CD4-positive, alpha-beta T cell treated with Interleukin-12 subunit alpha and Interleukin-12 subunit beta, for 1 hour (primary cell): Measurements from ENCODE around the gene ZSCAN5A.
A peak's percentile ranks its signal among the peaks of the same experiment; 100 is the strongest.
"Not testable (repeated sequence)": the region's sequence is repeated elsewhere in the genome, so short reads cannot be mapped to it uniquely, and the experiment has no call there.

Experiments used
- DNase-seq: peaks from one replicate; pipeline ENCODE4 v3.0.0-alpha.2; 2020

Gene ZSCAN5A

GRCh38 chr19:56270676-56271075 is 44.0 kb downstream of the ZSCAN5A start:
- peak; percentile 9 for DNase-seq

DNA sequence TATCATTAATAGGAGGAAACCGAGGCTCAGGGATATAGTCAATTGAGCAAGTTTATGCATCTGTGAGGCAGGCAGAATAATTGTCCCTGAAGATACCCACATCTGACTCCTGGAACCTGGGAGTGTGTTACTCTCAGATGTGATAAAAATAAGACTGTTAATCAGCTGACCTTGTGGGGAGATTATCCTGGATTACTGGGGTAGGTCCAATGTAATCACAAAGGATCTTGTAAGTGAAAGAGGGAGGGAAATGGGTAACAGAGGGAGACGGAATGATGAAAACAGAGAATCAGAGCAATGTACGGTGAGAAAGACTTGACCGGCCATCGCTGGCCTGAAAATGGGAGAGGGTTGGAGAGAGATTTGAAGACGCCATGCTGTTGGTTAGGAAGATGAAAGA is 45.3 kb downstream of the ZSCAN5A start:
- no peak for DNase-seq

- DNase-seq, result no peak
Measured at GRCh38 chr19:56266051-56266450, 48.6 kb downstream of the ZSCAN5A start.

- no peak for DNase-seq
Measured at GRCh38 chr19:56263319-56263718, 51.3 kb downstream of the ZSCAN5A start.

GRCh38 chr19:56261932-56262331 is 52.7 kb downstream of the ZSCAN5A start:
- not testable (repeated sequence) for DNase-seq

DNA sequence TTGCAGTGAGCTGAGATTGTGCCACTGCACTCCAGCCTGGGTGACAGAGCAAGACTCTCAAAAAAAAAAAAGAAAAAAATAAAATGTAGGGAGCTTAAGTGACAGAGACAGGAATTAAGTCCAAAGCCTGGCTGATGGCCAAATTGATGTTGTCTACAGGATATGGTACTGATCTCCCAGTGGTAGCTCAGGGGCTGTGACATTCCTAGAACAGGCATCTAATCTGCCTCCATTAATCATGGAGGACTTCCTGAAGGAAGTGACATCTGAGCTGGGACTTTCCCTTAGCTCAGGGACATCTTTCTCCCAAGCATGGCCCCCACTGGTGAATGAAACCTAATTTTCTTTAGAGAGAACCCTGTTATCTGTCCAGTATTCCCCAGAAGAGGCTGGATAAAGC is 53.5 kb downstream of the ZSCAN5A start:
- DNase-seq, result no peak

- no peak for DNase-seq
Measured at GRCh38 chr19:56258272-56258671, 56.4 kb downstream of the ZSCAN5A start.

DNA sequence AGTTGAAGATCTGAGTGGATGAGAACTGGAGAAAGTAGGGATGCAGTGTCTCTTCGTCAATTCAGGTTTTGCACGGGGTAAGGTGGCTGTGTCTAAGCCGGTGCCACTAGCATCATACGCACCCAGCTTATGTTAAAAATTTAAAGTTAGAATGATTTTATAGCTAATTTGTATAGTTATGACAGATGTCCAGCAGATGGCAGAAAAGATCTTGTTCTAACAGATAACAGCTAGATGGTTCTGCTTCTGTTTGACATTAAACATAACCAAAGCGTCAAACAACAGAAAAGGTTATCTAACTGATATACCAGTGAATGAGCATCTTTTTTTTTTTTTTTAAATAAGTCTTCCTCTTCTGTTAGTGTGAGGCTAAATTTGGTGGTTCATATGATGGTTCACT is 60.9 kb downstream of the ZSCAN5A start:
- peak; percentile 49 for DNase-seq

GRCh38 chr19:56252699-56253422 is 61.8 kb downstream of the ZSCAN5A start:
- peak; percentile 66 for DNase-seq

GRCh38 chr19:56248736-56249338 is 65.8 kb downstream of the ZSCAN5A start:
- not testable (repeated sequence) for DNase-seq

DNA sequence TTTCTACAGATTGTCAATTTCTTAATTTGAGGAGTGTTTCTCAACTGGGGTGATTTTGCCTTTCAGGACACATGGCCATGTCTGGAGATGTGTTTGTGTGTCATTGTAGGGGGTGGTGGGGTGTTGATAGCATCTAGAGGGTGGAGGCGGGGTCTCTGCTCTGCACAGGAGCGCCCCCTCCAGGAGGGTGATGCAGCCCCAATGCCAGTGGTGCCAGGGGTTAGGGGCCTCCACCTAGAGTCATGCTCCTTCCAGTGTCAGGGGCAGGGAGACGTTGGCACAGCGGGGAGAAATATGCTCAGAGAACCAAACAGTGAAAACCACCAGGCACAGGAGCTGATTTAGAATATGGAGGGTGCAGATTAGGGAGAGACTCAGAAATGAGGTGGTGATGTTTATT is 68.9 kb downstream of the ZSCAN5A start:
- DNase-seq, result not testable (repeated sequence)

DNA sequence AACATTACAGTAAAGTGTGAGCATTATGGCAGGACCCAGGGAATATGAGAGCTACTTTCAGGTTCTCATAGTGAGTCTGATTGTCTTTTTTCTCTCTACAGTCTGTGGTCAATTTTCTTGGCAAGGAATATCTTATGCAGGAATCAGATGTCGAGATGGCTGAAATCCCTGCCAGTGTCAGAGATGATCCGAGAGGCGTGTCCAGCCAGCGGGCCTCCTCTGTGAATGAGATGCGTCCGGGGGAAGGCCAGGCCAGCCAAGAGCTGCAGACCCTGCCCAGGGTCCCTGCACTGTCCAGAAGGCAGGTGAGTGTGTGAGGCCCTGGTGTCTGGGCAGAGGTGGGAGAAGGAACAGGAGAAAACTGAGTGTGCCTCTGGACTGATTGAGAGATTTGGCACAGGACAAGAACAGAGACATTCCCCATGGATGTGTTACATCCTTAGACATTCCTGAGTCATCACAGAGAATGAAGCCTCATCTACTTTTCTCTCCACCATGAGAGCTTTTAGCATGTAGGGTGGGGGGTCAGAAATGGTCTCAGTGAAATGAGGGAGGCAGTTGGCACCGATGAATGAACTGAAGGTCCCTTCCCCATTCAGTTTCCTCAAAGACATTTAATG is 69.4 kb downstream of the ZSCAN5A start:
- DNase-seq, result no peak

DNA sequence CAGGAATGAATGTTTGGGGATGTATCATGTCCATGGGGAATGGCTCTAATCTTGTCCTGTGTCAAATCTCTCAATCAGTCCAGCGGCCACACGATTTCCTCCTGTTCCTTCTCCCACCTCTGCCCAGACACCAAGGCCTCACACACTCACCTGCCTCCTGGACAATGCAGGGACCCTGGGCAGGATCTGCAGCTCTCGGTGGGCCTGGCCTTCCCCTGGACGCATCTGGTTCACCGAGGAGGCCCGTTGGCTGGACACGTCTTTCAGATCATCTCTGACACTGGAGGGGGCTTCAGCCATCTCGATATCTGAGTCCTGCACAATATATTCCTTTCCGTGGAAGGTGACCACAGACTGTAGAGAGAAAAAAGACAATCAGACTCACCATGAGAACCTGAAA is 91.2 kb downstream of the ZSCAN5A start:
- no peak for DNase-seq

DNA sequence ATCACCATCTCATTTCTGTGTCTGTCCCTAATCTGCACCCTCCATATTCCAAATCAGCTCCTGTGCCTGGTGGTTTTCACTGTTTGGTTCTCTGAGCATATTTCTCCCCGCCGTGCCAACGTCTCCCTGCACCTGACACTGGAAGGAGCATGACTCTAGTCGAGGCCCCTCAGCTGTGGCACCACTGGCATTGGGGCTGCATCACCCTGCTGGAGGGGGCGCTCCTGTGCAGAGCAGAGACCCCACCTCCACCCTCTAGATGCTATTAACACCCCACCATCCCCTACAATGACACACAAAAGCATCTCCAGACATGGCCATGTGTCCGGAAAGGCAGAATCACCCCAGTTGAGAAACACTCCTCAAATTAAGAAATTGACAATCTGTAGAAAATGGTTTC is 91.7 kb downstream of the ZSCAN5A start:
- DNase-seq, result no peak

DNA sequence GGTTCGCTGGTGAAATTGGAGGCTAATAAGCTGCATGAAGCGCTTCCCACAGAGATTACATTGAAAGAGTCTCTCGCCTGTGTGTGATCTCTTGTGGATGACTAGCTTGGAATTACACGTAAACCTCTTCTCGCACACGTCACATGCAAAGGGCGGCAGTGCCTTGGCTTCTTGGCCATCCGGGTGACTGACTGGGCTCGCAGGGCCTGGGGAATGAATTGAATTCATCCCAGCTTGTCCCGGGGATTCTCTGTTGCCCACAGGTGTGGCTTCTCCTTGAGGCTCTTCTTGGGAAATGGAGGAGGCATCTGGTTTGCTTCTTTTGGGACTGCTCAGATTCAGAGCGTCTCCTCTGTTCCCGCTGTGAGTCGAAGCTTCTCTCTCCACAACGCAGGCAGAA is 92.8 kb downstream of the ZSCAN5A start:
- DNase-seq, result no peak

DNA sequence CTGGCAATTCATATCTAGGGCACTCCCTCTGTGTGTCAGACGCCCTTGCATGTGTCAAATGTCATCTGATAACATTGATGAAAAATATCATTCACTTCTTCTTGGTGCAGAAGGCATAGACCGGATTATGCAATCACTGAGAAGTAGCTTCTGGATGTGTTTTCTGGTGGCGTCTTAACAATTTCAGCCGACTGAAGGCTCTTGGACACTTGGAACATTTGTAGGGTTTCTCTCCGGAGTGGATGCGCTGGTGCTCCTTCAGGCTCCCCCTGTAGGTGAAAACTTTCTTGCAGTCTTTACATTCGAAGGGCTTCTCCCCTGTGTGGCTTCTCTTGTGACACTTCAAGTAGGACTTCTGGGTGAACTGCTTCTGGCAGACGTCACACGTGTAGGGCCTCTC is 93.2 kb downstream of the ZSCAN5A start:
- not testable (repeated sequence) for DNase-seq

GRCh38 chr19:56218961-56219360 is 95.7 kb downstream of the ZSCAN5A start:
- DNase-seq, result no peak

DNA sequence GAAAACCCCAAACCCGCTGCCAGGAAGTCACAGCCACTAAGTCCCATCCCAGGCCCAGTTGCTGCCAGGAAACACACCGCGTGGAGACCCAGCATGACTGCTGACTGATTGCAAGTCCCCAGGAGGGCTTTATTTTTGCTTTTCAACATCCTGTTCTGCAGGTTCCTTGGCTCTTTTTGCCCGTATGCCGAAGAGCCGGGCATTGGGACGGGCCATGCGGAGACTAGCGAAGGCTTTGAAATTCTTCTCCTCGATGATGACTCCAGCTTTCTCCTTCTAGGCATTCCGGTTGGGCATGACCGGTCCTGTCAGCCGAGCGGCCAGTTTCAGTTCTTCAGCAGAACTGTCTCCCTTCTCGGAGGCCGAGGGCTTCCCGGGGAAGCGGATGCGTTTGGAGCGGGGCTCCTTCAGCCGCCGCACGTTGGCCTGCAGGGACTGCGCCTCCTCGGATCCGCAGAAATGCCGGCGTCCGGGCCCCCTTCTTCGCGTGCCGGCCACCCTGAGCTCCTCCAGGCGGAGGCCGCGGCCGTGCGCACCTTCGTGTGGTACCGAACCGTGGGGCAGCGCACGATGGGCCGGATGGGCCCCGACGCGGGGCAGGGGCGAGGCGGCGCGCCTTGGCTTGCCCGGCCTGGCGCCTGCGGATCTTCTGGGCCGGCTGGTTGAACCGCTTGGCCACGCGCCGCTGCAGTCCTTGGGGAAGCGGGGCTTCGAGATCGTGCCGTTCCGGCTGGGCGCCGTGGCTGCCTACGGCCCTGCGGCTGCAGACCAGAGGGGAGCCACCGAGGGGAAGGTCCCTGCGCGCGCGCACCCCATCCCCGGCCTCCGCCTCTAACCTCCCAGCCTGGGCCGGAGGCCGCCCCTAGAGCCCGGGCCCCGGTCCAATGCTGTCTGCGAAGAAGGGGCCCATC is 97.3 kb downstream of the ZSCAN5A start:
- DNase-seq, result no peak

DNA sequence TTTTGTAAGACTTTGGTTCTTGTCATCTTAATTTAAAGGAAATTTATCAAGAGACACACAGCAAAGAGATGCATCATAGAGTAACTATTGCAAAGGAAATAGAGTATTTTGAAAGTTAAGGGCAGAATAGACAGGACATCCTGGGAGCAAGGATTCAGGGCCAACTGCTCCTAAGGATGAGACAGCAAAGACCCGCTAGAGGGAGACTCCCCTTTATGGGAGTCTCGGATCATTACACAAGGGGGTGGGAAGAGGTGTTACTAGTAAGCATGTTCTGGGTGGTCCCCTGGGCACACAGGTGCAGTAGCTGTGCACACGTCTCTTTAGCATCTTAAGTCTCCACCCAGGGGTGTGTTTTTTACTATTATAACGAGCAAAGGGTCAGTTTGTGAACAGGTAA is 102.9 kb downstream of the ZSCAN5A start:
- no peak for DNase-seq

DNA sequence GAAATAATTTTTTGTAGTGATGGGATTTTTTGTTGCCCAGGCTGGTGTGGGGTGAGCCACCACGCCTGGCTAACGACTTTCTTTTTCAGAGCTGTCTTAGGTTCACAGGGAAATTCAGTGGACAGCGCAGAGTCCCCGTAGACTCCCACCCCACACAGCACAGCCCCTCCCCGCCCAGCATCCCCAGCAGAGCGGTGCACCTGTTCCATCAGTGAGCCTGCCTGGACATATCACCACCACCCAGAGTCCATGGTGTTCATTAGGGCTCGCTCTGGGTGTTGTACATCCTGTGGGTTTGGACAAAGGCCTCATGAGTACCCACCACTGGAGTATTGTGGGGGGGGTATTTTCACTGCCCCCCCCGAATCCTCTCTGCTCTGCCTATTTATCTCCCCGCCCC is 104.6 kb downstream of the ZSCAN5A start:
- DNase-seq, result not testable (repeated sequence)

- DNase-seq, result no peak
Measured at GRCh38 chr19:56209091-56209490, 105.5 kb downstream of the ZSCAN5A start.

GRCh38 chr19:56207581-56207980 is 107.1 kb downstream of the ZSCAN5A start:
- not testable (repeated sequence) for DNase-seq

DNA sequence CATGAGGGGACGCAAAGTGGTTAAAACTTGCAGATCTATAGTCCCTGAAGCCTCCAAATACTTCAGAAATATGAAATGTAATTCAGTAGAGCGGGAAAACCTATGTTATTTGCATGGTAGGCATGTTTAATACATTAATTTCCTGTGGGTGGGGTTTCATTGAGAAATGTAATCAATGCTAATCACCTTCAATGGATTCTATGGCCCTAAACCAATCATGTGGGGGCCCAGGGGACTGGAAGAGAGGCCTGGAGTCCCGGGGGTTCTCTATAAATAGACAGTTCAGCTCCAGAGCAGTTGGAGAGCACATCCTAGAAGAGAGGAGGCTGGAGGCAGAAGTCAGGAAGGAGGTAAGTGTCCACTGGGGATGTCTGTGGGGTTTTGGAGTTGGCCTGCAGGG is 112.7 kb downstream of the ZSCAN5A start, which contains the start of gene ZSCAN5C:
Gene ZSCAN5C (plus strand): TSS at position 301 of the 400 bp plus-strand sequence. CDS start 3,641 bp downstream, outside the sequence.
- DNase-seq, result no peak
